ENCODE data around the gene LYSMD4.

Gene LYSMD4

GRCh38 chr15:99706557-99707303 lies 26.5 kb downstream of the LYSMD4 start:
- DNase-seq (ENCODE audit: low read depth in 2 of 2): no peak

- peak in 1 of 2 donors; percentile 33 for DNase-seq (ENCODE audit: low read depth in 2 of 2)
These were observed 28.8 kb downstream of the LYSMD4 start for GRCh38 chr15:99704444-99704838.

DNA sequence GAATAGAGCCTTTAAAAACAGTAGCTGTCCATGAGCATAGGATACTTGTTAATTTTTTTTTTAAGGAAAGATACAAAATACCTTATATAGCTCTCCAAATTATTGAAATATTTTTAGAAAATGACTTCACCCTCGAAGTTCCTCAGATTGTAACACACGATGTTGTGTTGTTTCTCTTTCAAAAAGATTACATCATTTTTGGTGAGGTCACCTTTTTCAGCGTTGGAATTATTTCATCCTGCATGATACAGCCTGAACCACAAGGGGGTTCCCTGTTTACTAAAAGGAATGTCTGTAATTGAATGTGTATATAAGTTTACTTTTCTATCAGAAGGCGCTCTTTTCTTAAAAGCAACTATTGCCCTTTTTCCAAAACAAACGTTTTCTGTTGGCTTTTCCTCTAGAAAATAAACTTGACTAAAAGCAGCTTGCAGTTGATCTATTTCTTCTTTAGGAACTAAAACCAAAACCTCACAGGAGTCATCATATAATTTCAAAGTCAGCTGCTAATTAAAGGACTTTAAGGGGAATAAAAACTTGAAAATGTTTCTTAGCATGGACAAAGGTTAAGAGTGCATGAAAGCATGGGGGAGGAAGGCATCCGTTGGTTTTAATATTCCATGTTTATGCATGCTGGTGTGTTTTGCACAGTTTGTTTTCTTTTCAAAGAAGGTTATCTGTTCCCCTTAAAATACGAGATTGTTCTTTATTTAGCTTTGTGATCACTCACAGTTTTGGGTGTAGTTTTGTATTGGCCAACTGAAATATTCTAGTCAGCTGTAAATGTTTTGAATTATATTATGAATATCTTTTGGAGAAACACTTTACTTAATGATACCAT lies 29.4 kb downstream of the LYSMD4 start:
- no peak for DNase-seq (ENCODE audit: low read depth in 2 of 2)

GRCh38 chr15:99702895-99703602 lies 30.2 kb downstream of the LYSMD4 start:
- DNase-seq (ENCODE audit: low read depth in 2 of 2): no peak

- DNase-seq (ENCODE audit: low read depth in 2 of 2): no peak
These were observed 37.1 kb downstream of the LYSMD4 start for GRCh38 chr15:99696096-99696495.

GRCh38 chr15:99692825-99693224 lies 40.4 kb downstream of the LYSMD4 start:
- DNase-seq (ENCODE audit: low read depth in 2 of 2): no peak

DNA sequence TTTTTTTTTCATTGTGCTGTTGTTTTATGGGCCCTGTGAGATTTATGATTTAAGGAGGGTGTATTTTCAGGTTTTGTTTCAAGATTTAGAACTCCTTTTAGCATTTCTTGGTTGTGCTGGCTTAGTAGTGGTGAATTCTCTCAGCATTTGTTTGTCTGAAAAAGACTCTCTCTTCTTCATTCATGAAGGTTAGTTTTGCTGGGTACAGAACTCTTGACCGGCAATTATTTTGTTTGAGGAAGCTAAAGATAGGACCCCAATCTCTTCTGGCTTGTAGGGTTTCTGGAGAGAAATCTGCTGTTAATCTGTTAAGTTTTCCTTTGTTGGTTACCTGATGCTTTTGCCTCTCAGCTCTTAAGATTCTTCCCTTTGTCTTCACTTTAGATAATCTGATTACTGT lies 46.9 kb downstream of the LYSMD4 start:
- DNase-seq (ENCODE audit: low read depth in 2 of 2): no peak

- no peak for DNase-seq (ENCODE audit: low read depth in 2 of 2)
These were observed 50.1 kb downstream of the LYSMD4 start for GRCh38 chr15:99683000-99683670.

DNA sequence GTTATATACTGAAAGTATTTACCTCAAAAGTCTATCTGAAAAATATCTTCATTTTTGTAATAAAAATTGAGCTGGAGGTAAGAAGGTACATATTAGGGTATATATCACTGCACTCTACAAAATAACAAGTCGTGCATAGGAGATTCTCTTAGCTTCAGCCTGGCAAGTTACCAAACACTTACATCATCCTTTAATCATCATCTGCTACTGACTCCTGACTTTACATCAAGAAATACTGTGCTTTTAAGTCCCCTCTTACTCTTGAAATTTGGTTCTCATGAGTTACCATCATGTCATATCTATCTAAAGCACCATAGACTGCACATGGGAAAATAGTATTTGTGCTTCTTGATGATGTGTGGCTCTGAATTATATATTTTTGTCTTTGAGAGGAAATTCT lies 50.8 kb downstream of the LYSMD4 start:
- DNase-seq (ENCODE audit: low read depth in 2 of 2): no peak

DNA sequence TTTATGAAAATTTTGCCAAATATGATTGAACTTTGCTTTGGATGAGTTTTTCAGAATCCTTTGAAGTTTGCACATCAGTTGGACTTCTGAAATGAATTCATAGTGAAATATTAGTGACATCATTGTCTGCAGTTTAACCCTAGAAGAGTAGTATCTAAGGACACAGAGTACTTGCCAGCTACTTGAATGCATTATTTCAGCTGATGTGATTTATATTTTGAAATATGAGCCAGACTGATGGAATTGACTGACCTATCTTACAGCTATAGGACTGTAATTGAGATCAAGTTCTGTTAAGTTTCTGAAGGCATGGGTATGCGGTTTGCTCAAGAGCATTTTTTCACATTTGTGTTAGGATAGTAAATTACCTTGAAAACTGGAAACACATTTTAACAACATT lies 51.2 kb downstream of the LYSMD4 start:
- no peak for DNase-seq (ENCODE audit: low read depth in 2 of 2)

- DNase-seq (ENCODE audit: low read depth in 2 of 2): no peak
These were observed 53.0 kb downstream of the LYSMD4 start for GRCh38 chr15:99680276-99680675.

GRCh38 chr15:99677540-99678134 lies 55.6 kb downstream of the LYSMD4 start:
- DNase-seq (ENCODE audit: low read depth in 2 of 2): no peak
